ENCODE data around the gene POLR2C.

- TF ChIP-seq POLR2A (IDR thresholded peaks at IDR 0.05): no peak
- TF ChIP-seq, protein P1, sequence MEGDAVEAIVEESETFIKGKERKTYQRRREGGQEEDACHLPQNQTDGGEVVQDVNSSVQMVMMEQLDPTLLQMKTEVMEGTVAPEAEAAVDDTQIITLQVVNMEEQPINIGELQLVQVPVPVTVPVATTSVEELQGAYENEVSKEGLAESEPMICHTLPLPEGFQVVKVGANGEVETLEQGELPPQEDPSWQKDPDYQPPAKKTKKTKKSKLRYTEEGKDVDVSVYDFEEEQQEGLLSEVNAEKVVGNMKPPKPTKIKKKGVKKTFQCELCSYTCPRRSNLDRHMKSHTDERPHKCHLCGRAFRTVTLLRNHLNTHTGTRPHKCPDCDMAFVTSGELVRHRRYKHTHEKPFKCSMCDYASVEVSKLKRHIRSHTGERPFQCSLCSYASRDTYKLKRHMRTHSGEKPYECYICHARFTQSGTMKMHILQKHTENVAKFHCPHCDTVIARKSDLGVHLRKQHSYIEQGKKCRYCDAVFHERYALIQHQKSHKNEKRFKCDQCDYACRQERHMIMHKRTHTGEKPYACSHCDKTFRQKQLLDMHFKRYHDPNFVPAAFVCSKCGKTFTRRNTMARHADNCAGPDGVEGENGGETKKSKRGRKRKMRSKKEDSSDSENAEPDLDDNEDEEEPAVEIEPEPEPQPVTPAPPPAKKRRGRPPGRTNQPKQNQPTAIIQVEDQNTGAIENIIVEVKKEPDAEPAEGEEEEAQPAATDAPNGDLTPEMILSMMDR (IDR thresholded peaks at IDR 0.05): no peak
- no peak for TF ChIP-seq EP300 (IDR thresholded peaks at IDR 0.05)
Measured at GRCh38 chr16:57434003-57434402, 28.5 kb upstream of the POLR2C start.
